ENCODE results near the gene LYPD1. TPM values are rescaled to one million over a fixed set of nuclear protein-coding genes. Genes with fewer than 3 reads are reported as not detected.

Gene LYPD1
- total RNA-seq, 1 donor from 2014 or later, result 53.2 TPM

- no peak overlapping the region for H3K4me3 ChIP-seq (ENCODE audit: low read depth, low read length)
- TF ChIP-seq CTCF (IDR thresholded peaks at IDR 0.05; ENCODE audit: insufficient read depth, low read length, poor library complexity, severe bottlenecking), result no peak
- H3K27me3 ChIP-seq (ENCODE audit: control insufficient read depth, insufficient read depth, low read length), result no peaks in the 10 kb centered on the region
- DNase-seq (ENCODE audit: low read depth), result no peak
- H3K36me3 ChIP-seq (ENCODE audit: control insufficient read depth, insufficient read depth, low read length), result no peaks in the 10 kb centered on the region
Observed at GRCh38 chr2:132608311-132608710, 61.7 kb downstream of the LYPD1 start.

GRCh38 chr2:132607426-132608090, 62.4 kb downstream of the LYPD1 start:
- Histone ChIP-seq H3K4me3 (ENCODE audit: low read depth, low read length) (no peak overlapping the region), H3K27me3 (ENCODE audit: control insufficient read depth, insufficient read depth, low read length) (no peaks in the 10 kb centered on the region), H3K36me3 (ENCODE audit: control insufficient read depth, insufficient read depth, low read length) (no peaks in the 10 kb centered on the region)
- TF ChIP-seq CTCF (IDR thresholded peaks at IDR 0.05; ENCODE audit: insufficient read depth, low read length, poor library complexity, severe bottlenecking), result no peak
- DNase-seq (ENCODE audit: low read depth), result no peak

GRCh38 chr2:132606649-132607048, 63.4 kb downstream of the LYPD1 start:
- DNase-seq (ENCODE audit: low read depth), result no peak
- no peaks in the 10 kb centered on the region for H3K27me3 ChIP-seq (ENCODE audit: control insufficient read depth, insufficient read depth, low read length)
- H3K4me3 ChIP-seq (ENCODE audit: low read depth, low read length), result no peak overlapping the region
- no peaks in the 10 kb centered on the region for H3K36me3 ChIP-seq (ENCODE audit: control insufficient read depth, insufficient read depth, low read length)
- TF ChIP-seq CTCF (IDR thresholded peaks at IDR 0.05; ENCODE audit: insufficient read depth, low read length, poor library complexity, severe bottlenecking), result no peak

- DNase-seq (ENCODE audit: low read depth), result no peak
Observed at GRCh38 chr2:132605236-132606180, 64.5 kb downstream of the LYPD1 start.

GRCh38 chr2:132604561-132604960, 65.4 kb downstream of the LYPD1 start:
- TF ChIP-seq CTCF (IDR thresholded peaks at IDR 0.05; ENCODE audit: insufficient read depth, low read length, poor library complexity, severe bottlenecking), result no peak
- no peak for DNase-seq (ENCODE audit: low read depth)
- H3K27me3 ChIP-seq (ENCODE audit: control insufficient read depth, insufficient read depth, low read length), result no peaks in the 10 kb centered on the region

More at GRCh38 chr2:132605236-132606180, 64.5 kb downstream of the LYPD1 start:
- Histone ChIP-seq H3K27me3 (ENCODE audit: control insufficient read depth, insufficient read depth, low read length) (no peaks in the 10 kb centered on the region), H3K4me3 (ENCODE audit: low read depth, low read length) (no peak overlapping the region), H3K36me3 (ENCODE audit: control insufficient read depth, insufficient read depth, low read length) (no peaks in the 10 kb centered on the region)
- no peak for TF ChIP-seq CTCF (IDR thresholded peaks at IDR 0.05; ENCODE audit: insufficient read depth, low read length, poor library complexity, severe bottlenecking)

More at GRCh38 chr2:132604561-132604960, 65.4 kb downstream of the LYPD1 start:
- no peak overlapping the region for H3K4me3 ChIP-seq (ENCODE audit: low read depth, low read length)
- no peaks in the 10 kb centered on the region for H3K36me3 ChIP-seq (ENCODE audit: control insufficient read depth, insufficient read depth, low read length)

Measured in kidney epithelial cell (primary cell).